Neural progenitor cell (in vitro differentiated cells): Measurements from ENCODE around the gene TRIP13. TPM values are rescaled to one million over a fixed set of nuclear protein-coding genes. Genes with fewer than 3 reads are reported as not detected.
"Not testable (repeated sequence)": the region's sequence is repeated elsewhere in the genome, so short reads cannot be mapped to it uniquely, and the experiment has no call there.

Source experiments
- DNase-seq: peaks from one replicate; pipeline ENCODE4 v3.0.0-alpha.2; 2016; ENCODE audit warnings: low spot score
- H2AFZ ChIP-seq: fragments of 200-600 bp; sonication (generic); replicated peaks from 2 replicates; pipeline ENCODE4 v1.6.1; 2016; ENCODE audit warnings: antibody characterized with exemption
- H3F3A ChIP-seq: fragments of 200-600 bp; sonication (generic); 2 replicates; pipeline ENCODE4 v1.6.1; 2016; ENCODE audit warnings: antibody characterized with exemption, low read depth
- H3K27ac ChIP-seq: fragments of 200-600 bp; sonication (generic); 2 replicates; pipeline ENCODE4 v1.5.1; 2016; ENCODE audit warnings: mild to moderate bottlenecking
- H3K27me3 ChIP-seq: fragments of 200-600 bp; sonication (generic); 2 replicates; pipeline ENCODE4 v1.6.1; 2016; ENCODE audit warnings: mild to moderate bottlenecking, moderate library complexity
- H3K36me3 ChIP-seq: fragments of 200-600 bp; sonication (generic); 2 replicates; pipeline ENCODE4 v1.5.1; 2016
- H3K4me1 ChIP-seq: fragments of 200-600 bp; sonication (generic); 2 replicates; pipeline ENCODE4 v1.6.1; 2016; ENCODE audit warnings: mixed run types
- H3K4me2 ChIP-seq: fragments of 200-600 bp; sonication (generic); 2 replicates; pipeline ENCODE4 v1.6.1; 2016
- H3K4me3 ChIP-seq: fragments of 200-600 bp; sonication (generic); 2 replicates; pipeline ENCODE4 v1.5.1; 2016
- H3K79me2 ChIP-seq: fragments of 200-600 bp; sonication (generic); 2 replicates; pipeline ENCODE4 v1.6.1; 2016; ENCODE audit warnings: low read depth
- H3K9ac ChIP-seq: fragments of 200-600 bp; sonication (generic); 2 replicates; pipeline ENCODE4 v1.6.1; 2016
- H3K9me3 ChIP-seq: fragments of 200-600 bp; sonication (generic); 2 replicates; pipeline ENCODE4 v1.5.1; 2016; ENCODE audit warnings: low read depth
- H4K20me1 ChIP-seq: fragments of 200-600 bp; sonication (generic); 2 replicates; pipeline ENCODE4 v1.6.1; 2016; ENCODE audit warnings: low read depth
- H3K27ac Mint-ChIP-seq: 3 replicates; pipeline ENCODE4 v1.8.0; 2021; ENCODE audit warnings: mixed read lengths
- H3K27me3 Mint-ChIP-seq: 2 replicates; pipeline ENCODE4 v1.8.0; 2022; ENCODE audit warnings: low read depth, mild to moderate bottlenecking, inconsistent platforms, moderate library complexity, mixed read lengths; ENCODE audit not compliant: insufficient read depth
- H3K36me3 Mint-ChIP-seq: 3 replicates; pipeline ENCODE4 v1.8.0; 2021; ENCODE audit warnings: mixed read lengths
- H3K4me1 Mint-ChIP-seq: 3 replicates; pipeline ENCODE4 v1.8.0; 2021; ENCODE audit warnings: mixed read lengths
- H3K4me3 Mint-ChIP-seq: 3 replicates; pipeline ENCODE4 v1.8.0; 2021; ENCODE audit warnings: mild to moderate bottlenecking, moderate library complexity, mixed read lengths
- H3K9me3 Mint-ChIP-seq: 3 replicates; pipeline ENCODE4 v1.8.0; 2020; ENCODE audit warnings: mixed read lengths
- EZH2 ChIP-seq: fragments of 200-600 bp; sonication (generic); IDR thresholded peaks from 2 replicates; pipeline ENCODE4 v1.6.1; 2017; ENCODE audit warnings: antibody characterized with exemption, mild to moderate bottlenecking, moderate library complexity
- EZH2phosphoT487 ChIP-seq: fragments of 200-600 bp; sonication (generic); IDR thresholded peaks from 2 replicates; pipeline ENCODE4 v1.6.1; 2017; ENCODE audit warnings: antibody characterized with exemption
- total RNA-seq: library from RNA; depleted of rRNA; stranded (reverse); fragments of >200 nt; gene quantifications from 2 replicates; pipeline ENCODE4 v1.2.3, GENCODE V29; 2015; ENCODE audit warnings: low replicate concordance
- TF ChIP-seq, protein P1 (sequence below): fragments of 200-600 bp; sonication (generic); IDR thresholded peaks from 2 replicates; pipeline ENCODE4 v1.5.1; 2017; ENCODE audit warnings: antibody characterized with exemption, mild to moderate bottlenecking

Gene TRIP13
- total RNA-seq, 1 donor from 2014 or later = 32.3 TPM

DNA sequence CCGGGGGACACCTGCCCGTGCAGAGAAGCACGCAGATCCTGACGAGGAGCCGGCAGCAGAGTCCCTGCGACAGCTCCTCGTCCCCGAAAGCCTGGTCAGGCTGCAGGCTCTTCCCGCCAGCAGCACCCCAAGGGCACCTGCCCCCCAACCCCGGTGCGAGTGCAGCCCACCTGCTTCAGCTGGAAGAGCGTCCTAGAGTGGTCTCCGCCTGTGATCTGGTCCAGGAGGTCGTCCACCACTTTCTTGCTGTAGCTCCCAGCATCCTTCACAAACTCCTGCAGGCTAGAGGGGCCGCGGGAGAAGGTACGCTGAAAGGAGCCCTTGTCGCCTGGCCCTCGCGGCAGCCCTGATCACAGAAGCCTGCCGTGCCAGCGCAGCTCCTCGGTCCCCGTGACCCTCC, 16.8 kb upstream of the TRIP13 start:
- no peaks in the 10 kb centered on the region for H3K9me3 ChIP-seq
- no peak overlapping the region for H2AFZ ChIP-seq
- no peak overlapping the region for H3K9ac ChIP-seq
- Mint-ChIP-seq H3K9me3 (no peaks in the 10 kb centered on the region), H3K27ac (no peak overlapping the region), H3K4me1 (no peaks in the 10 kb centered on the region), H3K4me3 (no peak overlapping the region), H3K36me3 (peaks cover 27% of the 10 kb centered on the region), H3K27me3 (peaks cover 4% of the 10 kb centered on the region)
- H3K36me3 ChIP-seq = no peaks in the 10 kb centered on the region
- DNase-seq = no peak
- H4K20me1 ChIP-seq = peaks cover 5% of the 10 kb centered on the region
- H3K4me1 ChIP-seq = no peaks in the 10 kb centered on the region
- no peak overlapping the region for H3K4me2 ChIP-seq
- no peak overlapping the region for H3K4me3 ChIP-seq
- H3K27me3 ChIP-seq = no peaks in the 10 kb centered on the region
- no peaks in the 10 kb centered on the region for H3K79me2 ChIP-seq
- no peaks in the 10 kb centered on the region for H3F3A ChIP-seq
- TF ChIP-seq, protein P1, sequence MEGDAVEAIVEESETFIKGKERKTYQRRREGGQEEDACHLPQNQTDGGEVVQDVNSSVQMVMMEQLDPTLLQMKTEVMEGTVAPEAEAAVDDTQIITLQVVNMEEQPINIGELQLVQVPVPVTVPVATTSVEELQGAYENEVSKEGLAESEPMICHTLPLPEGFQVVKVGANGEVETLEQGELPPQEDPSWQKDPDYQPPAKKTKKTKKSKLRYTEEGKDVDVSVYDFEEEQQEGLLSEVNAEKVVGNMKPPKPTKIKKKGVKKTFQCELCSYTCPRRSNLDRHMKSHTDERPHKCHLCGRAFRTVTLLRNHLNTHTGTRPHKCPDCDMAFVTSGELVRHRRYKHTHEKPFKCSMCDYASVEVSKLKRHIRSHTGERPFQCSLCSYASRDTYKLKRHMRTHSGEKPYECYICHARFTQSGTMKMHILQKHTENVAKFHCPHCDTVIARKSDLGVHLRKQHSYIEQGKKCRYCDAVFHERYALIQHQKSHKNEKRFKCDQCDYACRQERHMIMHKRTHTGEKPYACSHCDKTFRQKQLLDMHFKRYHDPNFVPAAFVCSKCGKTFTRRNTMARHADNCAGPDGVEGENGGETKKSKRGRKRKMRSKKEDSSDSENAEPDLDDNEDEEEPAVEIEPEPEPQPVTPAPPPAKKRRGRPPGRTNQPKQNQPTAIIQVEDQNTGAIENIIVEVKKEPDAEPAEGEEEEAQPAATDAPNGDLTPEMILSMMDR = no peak
- TF ChIP-seq EZH2phosphoT487 = no peak
- no peak for TF ChIP-seq EZH2
- H3K27ac ChIP-seq = no peak overlapping the region

- H3K4me3 Mint-ChIP-seq = no peak overlapping the region
- Histone ChIP-seq H3F3A (no peaks in the 10 kb centered on the region), H3K36me3 (no peaks in the 10 kb centered on the region), H3K9ac (no peak overlapping the region), H3K4me2 (no peak overlapping the region), H3K27ac (no peak overlapping the region), H3K4me1 (no peaks in the 10 kb centered on the region), H3K4me3 (no peak overlapping the region), H4K20me1 (peaks cover 5% of the 10 kb centered on the region), H3K27me3 (no peaks in the 10 kb centered on the region), H3K79me2 (no peaks in the 10 kb centered on the region), H2AFZ (no peak overlapping the region), H3K9me3 (no peaks in the 10 kb centered on the region)
- no peak for TF ChIP-seq EZH2phosphoT487
- TF ChIP-seq, protein P1 = no peak
- no peak for TF ChIP-seq EZH2
- H3K36me3 Mint-ChIP-seq = peaks cover 25% of the 10 kb centered on the region
- no peaks in the 10 kb centered on the region for H3K4me1 Mint-ChIP-seq
- DNase-seq = no peak
- no peak overlapping the region for H3K27ac Mint-ChIP-seq
- no peaks in the 10 kb centered on the region for H3K9me3 Mint-ChIP-seq
- peaks cover 6% of the 10 kb centered on the region for H3K27me3 Mint-ChIP-seq
These were observed 16.0 kb upstream of the TRIP13 start for GRCh38 chr5:876398-877365.

GRCh38 chr5:878125-878524, 14.6 kb upstream of the TRIP13 start:
- Histone ChIP-seq H3K9me3 (no peaks in the 10 kb centered on the region), H3K36me3 (no peaks in the 10 kb centered on the region), H3K27ac (no peak overlapping the region), H3K27me3 (no peaks in the 10 kb centered on the region), H4K20me1 (peaks cover 10% of the 10 kb centered on the region), H2AFZ (no peak overlapping the region), H3K9ac (no peak overlapping the region), H3K4me3 (no peak overlapping the region), H3K4me2 (no peak overlapping the region), H3F3A (peaks cover 4% of the 10 kb centered on the region), H3K4me1 (no peaks in the 10 kb centered on the region), H3K79me2 (peaks cover 14% of the 10 kb centered on the region)
- Mint-ChIP-seq H3K9me3 (no peaks in the 10 kb centered on the region), H3K27me3 (peaks cover 4% of the 10 kb centered on the region), H3K4me3 (no peak overlapping the region), H3K27ac (no peak overlapping the region), H3K36me3 (peaks cover 39% of the 10 kb centered on the region), H3K4me1 (no peaks in the 10 kb centered on the region)
- TF ChIP-seq EZH2 = no peak
- TF ChIP-seq, protein P1 = no peak
- TF ChIP-seq EZH2phosphoT487 = no peak
- DNase-seq = no peak

- H3K4me1 ChIP-seq, DNase-seq, H3K27me3 ChIP-seq, H3K4me2 ChIP-seq, H3K9me3 Mint-ChIP-seq, H3F3A ChIP-seq, H3K36me3 ChIP-seq, H3K4me1 Mint-ChIP-seq, H3K27ac ChIP-seq, H3K4me3 ChIP-seq, H3K27me3 Mint-ChIP-seq, H2AFZ ChIP-seq, H3K27ac Mint-ChIP-seq, H4K20me1 ChIP-seq, H3K9me3 ChIP-seq, H3K4me3 Mint-ChIP-seq, H3K9ac ChIP-seq: not testable (repeated sequence)
- H3K36me3 Mint-ChIP-seq = peaks cover 40% of the 10 kb centered on the region
- H3K79me2 ChIP-seq = peaks cover 19% of the 10 kb centered on the region
These were observed 14.0 kb upstream of the TRIP13 start for GRCh38 chr5:878677-879076.
